Measurements from ENCODE around the gene ALS2CL.
A peak's percentile ranks its signal among the peaks of the same experiment; 100 is the strongest.

ALS2CL gene

GRCh38 chr3:46716461-46717441, 23.3 kb upstream of the ALS2CL start:
- no peak for DNase-seq

DNA sequence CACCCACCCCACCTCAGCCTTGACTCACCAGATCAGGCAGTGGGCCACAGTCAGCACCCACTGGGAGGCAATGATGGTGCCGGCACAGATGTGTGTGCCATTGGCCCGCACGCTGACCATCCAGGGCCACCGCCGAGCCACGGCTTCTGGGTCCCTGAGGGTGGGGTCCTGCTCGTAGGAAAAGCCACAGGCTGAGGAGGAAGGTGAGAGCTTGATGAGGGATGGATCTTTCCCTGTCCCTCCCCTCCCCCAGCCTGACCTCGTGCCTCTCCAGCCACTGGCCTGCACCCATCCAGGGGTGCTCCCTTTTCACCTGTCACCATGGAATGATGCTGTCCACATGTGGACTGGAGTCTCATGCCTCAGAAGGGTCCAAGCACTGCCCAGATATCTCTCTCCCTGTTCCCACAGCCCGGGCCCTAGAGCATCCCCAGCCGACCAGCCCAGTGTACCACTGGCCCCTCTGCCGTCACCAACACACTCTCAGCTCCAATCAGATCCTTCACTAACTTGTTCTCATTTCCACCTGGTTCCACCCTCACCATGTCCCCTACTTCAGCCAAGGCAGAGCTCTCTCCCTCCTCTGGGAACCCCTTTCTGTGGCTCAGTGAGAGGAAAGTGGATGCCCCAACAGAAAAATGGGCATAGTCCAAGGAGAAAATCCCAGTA, 22.2 kb upstream of the ALS2CL start:
- no peak for DNase-seq

DNA sequence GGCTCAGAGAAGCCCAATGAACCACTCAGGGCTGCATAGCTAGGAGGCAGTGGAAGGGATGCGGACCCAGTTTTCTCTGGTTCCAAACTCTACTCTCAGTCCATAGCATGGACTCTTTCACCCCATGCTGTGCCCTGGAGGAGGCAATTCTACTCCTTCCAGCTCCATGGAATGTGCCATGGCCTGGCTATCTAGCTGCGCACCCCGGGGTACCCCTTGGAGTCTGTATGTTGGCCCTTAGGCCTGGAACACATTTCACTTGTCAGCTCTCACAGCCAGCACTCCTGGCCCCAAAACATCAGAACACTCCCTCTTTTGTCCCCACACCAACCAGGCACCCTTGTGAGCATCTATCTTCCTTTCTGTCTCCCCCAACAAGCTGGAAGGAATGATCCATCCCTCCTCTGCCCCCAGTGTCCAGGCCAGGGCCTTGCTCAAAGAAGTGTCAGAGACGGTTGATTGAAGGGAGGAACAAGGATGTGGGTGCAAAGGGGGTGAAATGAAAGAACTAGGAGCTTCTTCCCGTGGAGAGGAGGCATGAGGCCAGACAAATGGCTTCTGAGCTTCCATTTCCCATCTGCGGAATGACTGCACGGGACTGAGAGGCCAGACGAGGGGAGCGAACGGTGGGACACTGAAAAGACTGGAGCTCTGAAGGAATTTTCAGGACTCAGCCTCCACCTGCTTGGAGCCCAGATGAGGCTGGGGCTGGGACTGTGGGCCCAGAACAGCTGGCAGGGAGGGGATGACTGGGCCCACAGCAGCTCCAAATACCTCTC, 21.4 kb upstream of the ALS2CL start:
- no peak for DNase-seq

- DNase-seq = no peak
Measured at GRCh38 chr3:46713898-46714552, 20.5 kb upstream of the ALS2CL start.

- no peak for DNase-seq
Measured at GRCh38 chr3:46713050-46713897, 19.8 kb upstream of the ALS2CL start.

- no peak for DNase-seq
Measured at GRCh38 chr3:46712191-46713049, 18.9 kb upstream of the ALS2CL start.

DNA sequence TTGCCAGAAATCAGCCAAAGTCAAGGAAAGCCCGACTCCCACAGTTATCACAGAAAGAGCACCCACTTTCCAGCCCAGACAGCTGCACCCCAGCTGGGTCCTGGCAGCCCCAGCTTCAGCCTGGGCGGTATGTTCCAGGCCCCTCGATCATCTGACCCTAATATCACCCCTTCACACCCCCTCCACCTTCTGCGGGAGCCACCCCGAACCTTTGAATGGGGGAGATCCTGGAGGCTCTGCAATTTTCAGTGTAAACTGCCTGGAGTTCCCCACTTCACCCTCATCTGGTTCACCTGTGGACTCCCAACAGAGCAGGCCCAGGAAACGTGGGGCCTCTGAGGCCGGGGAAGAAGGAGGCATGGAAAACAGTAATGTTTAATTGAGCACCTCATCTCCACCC, 18.3 kb upstream of the ALS2CL start:
- DNase-seq = no peak

DNA sequence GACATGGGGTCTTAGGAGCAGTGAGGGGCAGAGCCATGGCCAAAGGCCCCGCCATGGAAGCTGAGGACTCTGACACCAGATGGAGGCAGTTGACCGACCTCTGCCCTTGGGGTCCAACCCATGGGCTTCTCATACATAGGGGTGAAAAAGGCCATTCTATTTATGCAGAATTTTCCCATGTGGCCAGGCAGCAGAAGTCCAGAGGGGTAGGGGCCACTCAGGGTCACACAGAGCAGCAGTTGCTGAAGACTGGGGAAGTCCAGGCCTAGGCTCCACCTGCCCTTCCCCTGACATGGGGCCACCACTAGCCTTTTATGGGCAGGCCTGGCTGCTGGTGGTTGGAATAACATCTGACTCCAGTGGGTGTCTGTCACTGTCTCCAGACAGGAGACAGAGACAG, 17.8 kb upstream of the ALS2CL start:
- DNase-seq = no peak

- no peak for DNase-seq
Measured at GRCh38 chr3:46710671-46711295, 17.3 kb upstream of the ALS2CL start.

DNA sequence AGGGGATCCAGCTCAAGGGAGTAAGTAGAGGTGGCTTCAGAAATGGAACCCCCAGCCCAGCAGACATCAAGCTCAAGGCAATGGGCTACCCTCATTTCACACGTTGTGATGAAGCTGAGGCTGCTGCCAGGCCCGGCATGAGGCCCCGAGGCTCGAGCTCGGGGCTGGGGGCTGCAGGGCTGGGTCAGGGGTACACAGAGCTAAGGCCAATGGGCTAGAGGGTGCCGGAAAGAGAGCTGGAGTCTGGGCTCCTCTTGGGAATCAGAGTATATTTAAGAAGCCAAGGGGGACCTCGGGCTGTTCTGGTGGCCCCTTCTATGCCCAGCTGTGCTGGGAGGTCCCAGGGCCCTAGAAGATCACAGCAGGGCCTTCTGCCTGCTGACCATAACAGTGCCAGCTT, 16.8 kb upstream of the ALS2CL start:
- DNase-seq = no peak

GRCh38 chr3:46709721-46710120, 16.2 kb upstream of the ALS2CL start:
- DNase-seq = no peak

GRCh38 chr3:46709157-46709654, 15.7 kb upstream of the ALS2CL start:
- DNase-seq = no peak

- DNase-seq = no peak
Measured at GRCh38 chr3:46708401-46709156, 15.1 kb upstream of the ALS2CL start.

- DNase-seq = no peak
Measured at GRCh38 chr3:46707601-46708011, 14.1 kb upstream of the ALS2CL start.

- no peak for DNase-seq
Measured at GRCh38 chr3:46706771-46707582, 13.5 kb upstream of the ALS2CL start.

DNA sequence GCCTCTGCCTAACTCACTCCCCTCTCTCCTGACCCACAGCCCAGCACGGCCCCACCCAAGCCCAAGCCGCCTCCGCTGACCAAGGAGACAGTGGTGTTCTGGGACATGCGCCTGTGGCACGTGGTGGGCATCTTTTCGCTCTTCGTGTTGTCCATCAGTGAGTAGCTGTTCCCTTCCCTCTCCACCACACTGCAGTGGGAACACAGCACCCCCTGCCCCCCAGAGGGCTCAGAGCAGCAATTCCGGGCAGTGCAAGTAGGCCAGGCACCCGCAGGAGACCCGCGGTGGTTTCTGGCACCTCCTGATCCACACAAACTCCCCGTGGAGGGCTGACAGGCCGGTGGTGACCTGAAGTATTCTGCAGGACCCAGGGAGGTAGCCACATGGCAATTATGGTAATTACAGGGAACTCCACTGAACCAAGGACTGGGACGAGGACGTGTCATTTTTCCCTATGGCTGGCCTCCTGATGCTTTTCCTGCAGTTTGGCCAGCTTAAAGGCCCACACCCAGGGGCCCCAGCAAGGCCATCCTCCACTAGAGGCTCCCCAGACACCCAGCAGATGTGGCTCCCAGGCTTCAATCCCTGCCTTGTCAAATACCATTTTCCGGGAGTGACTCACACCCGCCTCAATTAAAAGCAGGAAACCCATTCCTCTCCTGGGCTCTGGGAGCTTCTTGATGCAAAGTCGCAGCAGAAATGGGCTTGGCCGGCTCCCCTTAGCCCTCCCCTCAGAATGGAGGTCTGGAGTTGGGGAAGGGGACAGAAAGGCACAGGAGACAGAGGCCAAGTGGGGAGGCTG, 12.5 kb upstream of the ALS2CL start:
- peak; percentile 92 for DNase-seq

DNA sequence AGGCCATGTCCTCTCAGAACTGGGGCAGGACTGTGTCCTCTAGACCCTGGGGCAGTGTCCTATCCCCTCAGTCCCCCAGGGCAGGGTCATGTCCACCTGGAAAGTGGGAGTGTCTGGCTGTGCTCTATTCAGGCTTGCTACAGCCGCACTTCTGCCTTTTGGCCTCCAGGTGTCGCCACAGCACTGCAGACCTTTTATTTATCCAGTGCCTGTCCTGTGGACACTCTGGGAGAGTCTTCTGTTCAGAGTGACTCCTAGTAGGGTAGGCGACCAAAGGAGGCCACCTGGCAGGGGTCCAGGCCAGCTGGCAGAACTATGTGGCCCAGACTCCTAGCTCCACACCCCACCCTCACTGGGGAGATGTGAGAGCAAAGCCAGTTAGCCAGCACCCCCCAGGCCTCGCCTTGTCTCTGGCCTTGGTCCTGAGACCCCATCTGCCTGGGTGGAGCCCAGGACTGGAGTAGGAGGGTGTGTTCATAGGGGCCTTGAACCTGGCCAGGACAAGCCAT, 11.6 kb upstream of the ALS2CL start:
- peak; percentile 78 for DNase-seq

Data from NCI-H69 (cell line).